MM.1S (cell line): ENCODE data around the gene GINS2.

Source experiments
- CTCF ChIP-seq: fragments of 300-600 bp; sonication (generic); IDR thresholded peaks from 2 replicates; pipeline ENCODE4 v1.5.1; 2016; ENCODE audit warnings: antibody characterized with exemption, low read length, mixed read lengths
- EZH2 ChIP-seq: fragments of 300-600 bp; sonication (generic); optimal IDR thresholded peaks from 2 replicates; pipeline ENCODE3; 2017; ENCODE audit warnings: low read depth, mild to moderate bottlenecking, antibody characterized with exemption, low read length, mixed read lengths
- EZH2phosphoT487 ChIP-seq: fragments of 300-600 bp; sonication (generic); IDR thresholded peaks from 2 replicates; pipeline ENCODE4 v1.6.1; 2018; ENCODE audit warnings: antibody characterized with exemption, low read length

- no peak for TF ChIP-seq CTCF
- no peak for TF ChIP-seq EZH2
- no peak for TF ChIP-seq EZH2phosphoT487
Measured at GRCh38 chr16:85735946-85736345, 47.2 kb upstream of the GINS2 start.
